ENCODE results near the gene BRD7.

BRD7 gene

GRCh38 chr16:50390371-50390771, 21.6 kb upstream of the BRD7 start:
- Histone ChIP-seq H3K9me3 (ENCODE audit: control insufficient read depth, insufficient read depth, low read depth, low read length) (no peaks in the 10 kb centered on the region), H3K4me3 (ENCODE audit: low read depth, low read length) (no peak overlapping the region), H3K4me1 (ENCODE audit: control insufficient read depth, insufficient read depth, low read length) (no peaks in the 10 kb centered on the region), H3K36me3 (ENCODE audit: control insufficient read depth in 2 of 2, insufficient read depth in 1 of 2, low read length in 2 of 2) (no peaks in the 10 kb centered on the region), H3K27ac (ENCODE audit: extremely low read depth, low read depth, low read length) (no peak overlapping the region)
- TF ChIP-seq HOXA7 (CRISPR knock-in tag; IDR thresholded peaks at IDR 0.05; ENCODE audit: borderline replicate concordance), result no peak
- no peak for TF ChIP-seq ZBTB8A (tag by site-specific recombination; IDR thresholded peaks at IDR 0.05)
- TF ChIP-seq ZNF423 (tag by site-specific recombination; IDR thresholded peaks at IDR 0.05), result no peak
- TF ChIP-seq ZNF223 (tag by site-specific recombination; IDR thresholded peaks at IDR 0.05), result no peak
- no peak for TF ChIP-seq ZNF175 (tag by site-specific recombination; IDR thresholded peaks at IDR 0.05)
- TF ChIP-seq ZFHX2 (tag by site-specific recombination; conservative IDR thresholded peaks at IDR 0.05), result no peak
- TF ChIP-seq ZNF513 (tag by site-specific recombination; IDR thresholded peaks at IDR 0.05), result no peak
- TF ChIP-seq ZEB2 (tag by site-specific recombination; IDR thresholded peaks at IDR 0.05), result no peak
- no peak for TF ChIP-seq HOXD13 (CRISPR knock-in tag; IDR thresholded peaks at IDR 0.05; ENCODE audit: borderline replicate concordance)
- TF ChIP-seq ZNF76 (tag by site-specific recombination; IDR thresholded peaks at IDR 0.05; ENCODE audit: borderline replicate concordance, low read depth), result no peak
- TF ChIP-seq ZNF561 (tag by site-specific recombination; IDR thresholded peaks at IDR 0.05; ENCODE audit: borderline replicate concordance), result no peak
- TF ChIP-seq ZNF449 (tag by site-specific recombination; IDR thresholded peaks at IDR 0.05), result no peak
- TF ChIP-seq ZNF555 (tag by site-specific recombination; conservative IDR thresholded peaks at IDR 0.05), result no peak
- TF ChIP-seq ZNF362 (tag by site-specific recombination; IDR thresholded peaks at IDR 0.05), result no peak
- no peak for TF ChIP-seq ZNF311 (tag by site-specific recombination; IDR thresholded peaks at IDR 0.05; ENCODE audit: borderline replicate concordance)
- no peak for TF ChIP-seq ZNF341 (tag by site-specific recombination; IDR thresholded peaks at IDR 0.05; ENCODE audit: low read depth)
- ChIA-PET CTCF (interaction anchor here (0.6 kb wide), 1 partner anchor 21 kb away, joined by 3 read pairs; no protein-coding TSS in a partner anchor), POLR2A (no interaction called here)

- Histone ChIP-seq H3K27ac (ENCODE audit: extremely low read depth, low read depth, low read length) (no peak overlapping the region), H3K4me1 (ENCODE audit: control insufficient read depth, insufficient read depth, low read length) (no peaks in the 10 kb centered on the region), H3K9me3 (ENCODE audit: control insufficient read depth, insufficient read depth, low read depth, low read length) (no peaks in the 10 kb centered on the region), H3K4me3 (ENCODE audit: low read depth, low read length) (no peak overlapping the region), H3K36me3 (ENCODE audit: control insufficient read depth in 2 of 2, insufficient read depth in 1 of 2, low read length in 2 of 2) (no peaks in the 10 kb centered on the region)
- TF ChIP-seq ZNF426 (tag by site-specific recombination; IDR thresholded peaks at IDR 0.05) (no peak), ZNF266 (tag by site-specific recombination; IDR thresholded peaks at IDR 0.05; ENCODE audit: low read depth) (no peak), ZFHX2 (tag by site-specific recombination; conservative IDR thresholded peaks at IDR 0.05) (peak; percentile 41), KLF10 (tag by site-specific recombination; IDR thresholded peaks at IDR 0.05) (no peak), BCL11B (tag by site-specific recombination; IDR thresholded peaks at IDR 0.05; ENCODE audit: low read depth) (no peak), ZSCAN5A (tag by site-specific recombination; IDR thresholded peaks at IDR 0.05) (no peak)
- ChIA-PET CTCF (no interaction called here), POLR2A (interaction anchor here (0.7 kb wide), 1 partner anchor 472 kb away, joined by 7 read pairs; no protein-coding TSS in a partner anchor)
Observed at GRCh38 chr16:50389900-50390299, 21.1 kb upstream of the BRD7 start.

All from HEK293 (cell line).